WTC11 (cell line): ENCODE measurements around the gene RNF135.

Source experiments
- CTCF ChIP-seq: fragments of 200-600 bp; IDR thresholded peaks from 2 replicates; pipeline ENCODE4 v1.8.0; 2022; ENCODE audit warnings: antibody characterized with exemption
- ZNF425 ChIP-seq: fragments of 250-450 bp; sonication (Bioruptor Pico); conservative IDR thresholded peaks from 2 replicates; pipeline ENCODE4 v1.9.0; 2021; ENCODE audit warnings: mild to moderate bottlenecking
- TF ChIP-seq, protein P1 (sequence below): fragments of 250-450 bp; sonication (Bioruptor Pico); IDR thresholded peaks from 2 replicates; pipeline ENCODE4 v2.1.2; 2022; ENCODE audit warnings: mild to moderate bottlenecking, moderate library complexity

DNA sequence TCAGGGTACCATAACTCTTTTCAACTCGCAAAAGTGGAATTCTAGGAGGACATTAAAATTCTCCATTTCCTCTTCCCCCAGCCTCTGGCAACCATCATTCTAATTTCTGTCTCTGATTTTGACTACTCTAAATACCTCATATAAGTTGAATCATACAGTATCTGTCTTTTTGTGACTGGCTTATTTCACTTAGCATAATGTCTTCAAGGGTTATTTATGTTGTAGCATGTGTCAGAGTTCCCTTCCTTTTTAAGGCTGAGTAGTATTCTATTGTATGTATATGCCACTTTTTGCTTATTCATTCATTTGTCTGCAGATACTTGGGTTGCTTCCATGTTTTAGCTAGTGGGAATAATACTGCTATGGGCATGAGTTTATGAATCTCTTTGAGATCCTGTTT lies 12.0 kb downstream of the RNF135 start:
- no peak for TF ChIP-seq ZNF425 (CRISPR knock-in tag)
- TF ChIP-seq, protein P1, sequence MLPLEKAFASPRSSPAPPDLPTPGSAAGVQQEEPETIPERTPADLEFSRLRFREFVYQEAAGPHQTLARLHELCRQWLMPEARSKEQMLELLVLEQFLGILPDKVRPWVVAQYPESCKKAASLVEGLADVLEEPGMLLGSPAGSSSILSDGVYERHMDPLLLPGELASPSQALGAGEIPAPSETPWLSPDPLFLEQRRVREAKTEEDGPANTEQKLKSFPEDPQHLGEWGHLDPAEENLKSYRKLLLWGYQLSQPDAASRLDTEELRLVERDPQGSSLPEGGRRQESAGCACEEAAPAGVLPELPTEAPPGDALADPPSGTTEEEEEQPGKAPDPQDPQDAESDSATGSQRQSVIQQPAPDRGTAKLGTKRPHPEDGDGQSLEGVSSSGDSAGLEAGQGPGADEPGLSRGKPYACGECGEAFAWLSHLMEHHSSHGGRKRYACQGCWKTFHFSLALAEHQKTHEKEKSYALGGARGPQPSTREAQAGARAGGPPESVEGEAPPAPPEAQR: no peak
- no peak for TF ChIP-seq CTCF
